Measurements from ENCODE around the gene TBL2.
A peak's percentile ranks its signal among the peaks of the same experiment; 100 is the strongest.
"Not testable (repeated sequence)": the region's sequence is repeated elsewhere in the genome, so short reads cannot be mapped to it uniquely, and the experiment has no call there.

Gene TBL2

DNA sequence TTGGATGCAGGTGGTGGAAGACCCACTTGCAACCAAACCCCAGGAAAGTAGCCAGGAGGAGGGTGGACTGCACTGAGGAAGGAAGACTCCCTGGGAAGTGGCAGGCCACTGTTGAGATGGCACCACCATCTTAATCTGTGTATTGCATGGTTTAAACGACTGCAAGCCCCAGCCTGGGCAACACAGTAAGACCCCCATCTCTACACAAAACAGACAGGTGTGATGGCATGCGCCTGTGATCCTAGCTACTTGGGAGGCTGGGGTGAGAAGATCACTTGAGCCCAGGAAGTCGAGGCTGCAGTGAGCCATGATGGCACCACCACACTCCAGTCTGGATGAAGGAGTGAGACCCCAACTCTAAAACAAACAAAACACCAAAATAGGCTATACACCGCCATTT lies 11.2 kb downstream of the TBL2 start:
- Mint-ChIP-seq H3K4me3 (no peak overlapping the region), H3K27me3 (no peaks in the 10 kb centered on the region), H3K4me1 (ENCODE audit: low read depth) (peaks cover 22% of the 10 kb centered on the region), H3K27ac (no peak overlapping the region), H3K9me3 (ENCODE audit: low read depth) (no peaks in the 10 kb centered on the region), H3K36me3 (no peaks in the 10 kb centered on the region)

DNA sequence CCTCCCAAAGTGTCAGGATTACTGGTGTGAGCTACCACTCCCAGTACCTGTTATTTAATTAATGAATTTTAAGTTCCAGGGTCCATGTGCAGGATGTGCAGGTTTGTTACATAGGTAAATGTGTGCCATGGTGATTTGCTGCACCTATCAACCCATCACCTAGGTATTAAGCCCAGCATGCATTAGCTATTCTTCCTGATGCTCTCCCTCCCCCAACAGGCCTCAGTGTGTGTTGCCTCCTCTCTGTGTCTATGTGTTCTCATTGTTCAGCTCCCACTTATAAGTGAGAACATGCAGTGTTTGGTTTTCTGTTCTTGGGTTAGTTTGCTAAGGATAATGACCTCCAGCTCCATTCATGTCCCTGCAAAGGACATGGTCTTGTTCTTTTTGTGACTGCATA lies 11.9 kb downstream of the TBL2 start:
- H3K27ac Mint-ChIP-seq = peak overlapping the region; percentile 36
- H3K36me3 Mint-ChIP-seq; H3K9me3 Mint-ChIP-seq (ENCODE audit: low read depth); H3K27me3 Mint-ChIP-seq: not testable (repeated sequence)
- peaks cover 22% of the 10 kb centered on the region for H3K4me1 Mint-ChIP-seq (ENCODE audit: low read depth)
- peak overlapping the region; percentile 82 for H3K4me3 Mint-ChIP-seq

DNA sequence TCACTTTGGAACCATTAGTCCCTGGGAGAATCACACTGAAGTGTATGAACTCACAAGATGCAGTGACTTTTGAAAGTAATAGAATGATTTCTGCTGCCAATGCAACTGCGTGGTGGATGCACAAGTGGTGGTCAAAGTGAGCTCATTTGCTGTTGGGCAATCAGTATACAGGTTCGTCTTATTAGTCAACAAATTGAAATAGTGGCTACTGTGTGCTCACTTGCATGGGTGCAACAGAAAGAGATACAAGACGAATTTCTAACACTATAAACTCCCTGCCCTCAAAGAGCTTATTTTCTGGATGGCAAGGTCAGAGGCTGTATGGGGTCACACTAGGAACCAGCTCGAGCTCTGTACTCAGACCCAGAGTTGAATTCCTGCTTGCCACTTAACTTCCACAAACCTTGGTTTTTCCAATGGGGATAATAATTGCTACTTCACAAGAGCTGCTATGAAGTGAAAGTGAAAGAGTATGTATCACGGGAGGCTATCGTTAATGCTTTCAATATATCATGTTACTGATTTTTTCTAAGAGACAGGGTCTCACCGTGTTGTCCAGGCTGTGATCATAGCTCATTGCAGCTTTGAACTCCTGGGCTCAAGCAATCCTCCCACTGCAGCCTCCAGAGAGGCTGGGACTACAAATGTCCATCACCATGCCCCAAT lies 12.6 kb downstream of the TBL2 start:
- peaks cover 22% of the 10 kb centered on the region for H3K4me1 Mint-ChIP-seq (ENCODE audit: low read depth)
- H3K36me3 Mint-ChIP-seq = no peaks in the 10 kb centered on the region
- H3K4me3 Mint-ChIP-seq = peak overlapping the region; percentile 82
- no peaks in the 10 kb centered on the region for H3K9me3 Mint-ChIP-seq (ENCODE audit: low read depth)
- H3K27me3 Mint-ChIP-seq = no peaks in the 10 kb centered on the region
- H3K27ac Mint-ChIP-seq = peak overlapping the region; percentile 24

DNA sequence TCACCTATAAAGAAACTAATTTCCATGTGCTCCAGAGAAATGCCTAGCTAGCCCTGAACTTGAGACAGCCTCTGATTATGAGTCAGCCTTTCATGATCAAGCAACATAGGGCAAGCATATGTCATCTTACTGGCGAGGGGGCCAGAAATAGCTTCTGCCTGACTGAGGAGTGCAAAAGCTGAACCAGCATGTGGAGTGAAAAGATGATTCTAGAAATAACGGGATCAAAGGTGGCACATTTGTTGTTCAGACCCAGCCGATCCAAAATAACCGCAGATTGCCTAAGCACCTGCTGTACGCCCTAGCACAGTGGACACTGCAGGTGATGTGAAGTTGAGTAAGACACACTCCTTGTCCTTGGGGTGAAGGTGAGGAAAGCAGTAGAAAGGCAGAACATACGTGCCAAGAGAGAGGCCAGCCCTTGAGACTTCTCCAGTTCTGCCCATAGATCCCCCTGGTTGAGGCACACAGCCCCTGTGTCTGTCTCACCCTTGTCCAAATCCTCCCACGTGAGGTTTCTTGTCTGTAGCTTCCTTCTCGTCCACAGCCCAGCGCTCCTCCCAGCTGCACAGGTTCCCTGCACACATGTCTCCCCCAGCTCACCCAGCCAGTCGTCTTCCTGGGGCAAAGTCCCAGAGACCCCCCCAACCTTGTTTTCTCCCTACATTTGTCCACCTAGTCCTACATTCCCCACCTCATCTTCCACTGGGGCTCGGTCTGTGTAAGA lies 18.1 kb downstream of the TBL2 start:
- H3K4me3 Mint-ChIP-seq = no peak overlapping the region
- H3K27me3 Mint-ChIP-seq = no peaks in the 10 kb centered on the region
- no peaks in the 10 kb centered on the region for H3K9me3 Mint-ChIP-seq (ENCODE audit: low read depth)
- H3K27ac Mint-ChIP-seq = no peak overlapping the region
- no peaks in the 10 kb centered on the region for H3K36me3 Mint-ChIP-seq
- peaks cover 20% of the 10 kb centered on the region for H3K4me1 Mint-ChIP-seq (ENCODE audit: low read depth)

DNA sequence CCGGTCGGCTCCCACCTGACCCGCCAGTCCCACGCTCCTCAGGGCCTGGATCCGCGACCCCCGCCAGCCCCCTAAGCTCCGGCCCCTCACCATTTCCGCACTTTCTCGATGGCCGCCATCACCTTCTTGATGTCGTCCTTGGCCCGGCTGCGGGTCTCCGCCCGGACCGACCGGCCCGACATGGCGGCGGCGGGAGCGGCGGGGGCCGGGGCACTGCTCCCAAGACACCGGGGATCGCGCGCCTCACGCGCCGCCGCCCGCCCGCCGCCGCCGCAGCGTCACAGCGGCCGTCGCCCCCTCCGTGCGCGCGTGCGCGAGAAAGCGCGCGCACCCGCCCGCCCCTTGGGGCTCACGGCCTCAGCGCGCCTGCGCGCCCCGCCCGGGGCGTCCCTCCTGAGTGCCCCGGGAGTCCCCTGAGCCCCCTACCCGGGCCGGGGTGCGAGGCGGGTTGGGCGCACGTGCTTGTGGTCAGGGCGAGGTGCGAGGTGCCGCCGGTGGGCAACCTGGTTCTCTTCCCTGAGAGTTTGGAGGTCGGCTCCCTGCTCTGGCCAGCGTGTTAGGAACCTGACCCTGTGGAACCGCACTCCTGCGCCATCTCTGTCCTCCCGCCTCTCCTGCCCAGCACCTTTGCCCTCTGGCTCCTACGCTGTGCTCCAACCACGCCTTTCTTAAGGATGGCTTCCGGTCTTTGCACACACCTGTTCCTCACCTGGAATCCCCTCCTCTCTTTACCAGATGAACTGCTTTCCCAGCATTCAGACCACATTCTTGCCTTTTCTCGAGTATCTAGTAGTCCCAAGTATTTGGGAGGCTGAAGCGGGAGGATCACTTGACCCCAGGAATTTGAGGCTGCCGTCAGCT lies 20.8 kb downstream of the TBL2 start, which contains the start of gene BCL7B:
Gene BCL7B (minus strand): TSS at position 294 of the 861 bp plus-strand sequence. CDS start 112 bp downstream, at position 182.
- peak within 1 kb of the TSS; percentile 94 for H3K4me3 Mint-ChIP-seq
- H3K27me3 Mint-ChIP-seq = no peaks in the 10 kb centered on the region
- peaks cover 33% of the 10 kb centered on the region for H3K4me1 Mint-ChIP-seq (ENCODE audit: low read depth)
- H3K9me3 Mint-ChIP-seq (ENCODE audit: low read depth) = no peaks in the 10 kb centered on the region
- peak within 1 kb of the TSS; percentile 97 for H3K27ac Mint-ChIP-seq
- H3K36me3 Mint-ChIP-seq = no peaks in the 10 kb centered on the region

DNA sequence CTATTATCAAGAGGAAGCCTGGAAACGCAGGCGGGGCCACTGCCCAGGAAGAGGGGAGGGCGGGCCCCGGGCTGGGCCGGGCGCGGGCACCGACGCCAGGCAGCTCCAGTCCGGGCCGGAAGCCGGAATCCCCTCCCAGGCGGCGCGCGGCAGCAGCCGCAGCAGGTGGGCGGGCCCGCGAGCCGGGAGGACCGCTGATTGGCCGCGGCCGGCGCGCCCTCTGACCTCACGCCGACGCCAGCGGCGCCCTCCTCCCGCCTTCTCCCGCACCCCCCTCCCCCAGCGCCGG lies 21.3 kb downstream of the TBL2 start:
- H3K27ac Mint-ChIP-seq = peak overlapping the region; percentile 70
- H3K4me1 Mint-ChIP-seq (ENCODE audit: low read depth) = peaks cover 35% of the 10 kb centered on the region
- no peaks in the 10 kb centered on the region for H3K27me3 Mint-ChIP-seq
- peak overlapping the region; percentile 94 for H3K4me3 Mint-ChIP-seq
- H3K36me3 Mint-ChIP-seq = no peaks in the 10 kb centered on the region
- no peaks in the 10 kb centered on the region for H3K9me3 Mint-ChIP-seq (ENCODE audit: low read depth)

DNA sequence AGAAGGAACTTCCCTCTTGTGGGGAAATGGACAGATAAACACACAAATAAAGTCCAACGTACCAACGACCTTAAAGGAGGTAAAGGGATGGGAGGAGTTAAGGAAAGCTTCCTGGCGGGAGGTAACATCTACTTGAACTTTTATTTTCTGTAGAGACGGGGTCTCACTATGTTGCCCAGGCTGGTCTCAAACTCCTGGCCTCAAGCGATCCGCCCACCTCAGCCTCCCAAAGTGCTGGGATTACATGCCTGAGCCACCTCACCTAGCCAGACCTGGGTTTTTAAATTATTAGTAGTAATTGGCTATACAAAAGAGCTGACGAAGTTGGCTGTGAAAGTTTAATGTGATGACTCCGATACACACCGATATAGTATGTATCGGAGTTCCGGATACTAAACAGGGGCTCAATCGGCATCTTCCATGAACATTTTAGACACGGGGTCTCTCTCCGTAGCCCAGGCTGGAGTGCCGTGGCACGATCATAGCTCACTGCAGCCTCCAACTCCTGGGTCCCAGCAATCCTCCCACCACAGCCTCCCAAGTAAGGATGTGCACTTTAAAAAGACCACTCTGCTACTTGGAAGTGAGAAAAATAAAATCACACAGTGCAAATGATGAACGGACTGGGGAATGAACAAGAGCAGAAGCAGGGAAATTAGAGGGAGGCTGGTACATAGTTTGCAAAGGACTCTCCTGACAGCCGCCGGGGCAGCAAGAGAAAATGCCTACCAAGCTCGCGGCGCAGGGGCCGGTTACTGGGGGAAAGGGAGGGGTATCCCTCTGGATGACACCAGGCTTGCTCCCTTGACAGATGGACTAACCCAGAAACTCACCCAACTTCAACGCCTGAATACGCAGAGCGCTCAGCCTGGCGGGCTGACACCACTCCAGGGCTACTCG lies 21.9 kb downstream of the TBL2 start:
- peak overlapping the region; percentile 94 for H3K4me3 Mint-ChIP-seq

DNA sequence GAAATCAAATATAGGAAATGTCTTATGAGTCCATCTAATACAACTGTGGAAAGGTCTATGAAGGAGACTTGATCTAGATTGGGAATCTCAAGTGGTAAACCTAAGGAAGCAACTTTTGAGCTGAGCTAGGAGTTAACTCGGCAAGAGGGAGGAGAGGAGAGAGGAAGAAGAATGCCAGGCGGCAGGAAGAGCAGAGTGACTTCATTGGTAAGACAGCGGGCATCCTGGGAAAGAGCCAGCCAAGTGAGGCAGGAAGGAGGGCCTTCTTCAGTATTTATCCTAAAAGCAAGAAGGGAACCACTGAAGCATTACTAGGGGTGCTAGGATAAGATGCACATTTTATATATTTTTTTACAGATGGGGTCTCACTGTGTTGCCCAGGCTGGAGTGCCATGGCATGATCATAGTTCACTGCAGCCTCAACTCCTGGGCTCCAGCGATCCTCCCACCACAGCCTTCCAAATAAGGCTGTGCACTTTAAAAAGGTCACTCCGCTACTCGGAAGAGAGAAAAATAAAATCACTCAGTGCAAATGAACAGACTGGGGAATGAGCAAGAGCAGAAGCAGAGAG lies 22.9 kb downstream of the TBL2 start:
- no peaks in the 10 kb centered on the region for H3K9me3 Mint-ChIP-seq (ENCODE audit: low read depth)
- peaks cover 41% of the 10 kb centered on the region for H3K4me1 Mint-ChIP-seq (ENCODE audit: low read depth)
- no peaks in the 10 kb centered on the region for H3K36me3 Mint-ChIP-seq
- peak overlapping the region; percentile 69 for H3K27ac Mint-ChIP-seq
- peak overlapping the region; percentile 94 for H3K4me3 Mint-ChIP-seq
- no peaks in the 10 kb centered on the region for H3K27me3 Mint-ChIP-seq

More for the DNA sequence above, 21.9 kb downstream of the TBL2 start:
- Mint-ChIP-seq H3K27ac (peak overlapping the region; percentile 69), H3K36me3 (no peaks in the 10 kb centered on the region), H3K4me1 (ENCODE audit: low read depth) (peaks cover 36% of the 10 kb centered on the region), H3K27me3 (no peaks in the 10 kb centered on the region), H3K9me3 (ENCODE audit: low read depth) (no peaks in the 10 kb centered on the region)

DNA sequence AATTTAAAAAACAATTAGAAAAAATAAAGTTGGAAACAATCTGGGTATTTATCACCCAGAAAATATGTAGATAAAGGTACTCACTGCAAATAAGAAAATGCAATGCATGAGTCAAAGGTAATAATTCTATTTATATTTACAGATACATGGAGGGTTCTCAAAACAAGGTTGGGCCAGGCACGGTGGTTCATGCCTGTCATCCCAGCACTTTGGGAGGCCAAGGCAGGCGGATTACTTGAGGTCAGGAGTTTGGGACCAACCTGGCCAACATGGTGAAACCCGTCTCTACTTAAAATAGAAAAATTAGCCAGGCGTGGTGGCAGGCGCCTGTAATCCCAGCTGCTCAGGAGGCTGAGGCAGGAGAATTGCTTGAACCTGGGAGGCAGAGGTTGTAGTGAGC lies 28.3 kb downstream of the TBL2 start:
- H3K36me3 Mint-ChIP-seq = not testable (repeated sequence)

DNA sequence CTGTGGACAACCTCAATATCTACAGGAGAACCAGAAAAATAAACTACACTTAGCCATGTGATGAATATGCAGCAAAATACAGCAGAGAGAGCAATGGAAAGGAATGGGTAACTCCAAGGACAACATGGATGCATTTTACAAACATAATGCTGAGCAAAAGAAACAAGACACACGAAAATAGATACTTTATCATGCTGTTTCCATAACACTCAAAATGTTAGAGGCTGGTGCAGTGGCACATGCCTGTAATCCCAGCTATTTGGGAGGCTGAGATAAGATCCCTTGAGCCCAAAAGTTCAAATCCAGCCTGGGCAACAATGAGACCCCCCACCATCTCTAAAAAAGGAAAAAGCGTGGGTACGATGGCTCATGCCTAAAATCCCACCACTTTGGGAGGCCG lies 29.2 kb downstream of the TBL2 start:
- Mint-ChIP-seq H3K27me3 (no peaks in the 10 kb centered on the region), H3K9me3 (ENCODE audit: low read depth) (no peaks in the 10 kb centered on the region), H3K4me1 (ENCODE audit: low read depth) (peaks cover 35% of the 10 kb centered on the region), H3K27ac (peak overlapping the region; percentile 61), H3K36me3 (peaks cover 2% of the 10 kb centered on the region), H3K4me3 (peak overlapping the region; percentile 25)

More for the DNA sequence above, 28.3 kb downstream of the TBL2 start:
- H3K27me3 Mint-ChIP-seq; H3K4me3 Mint-ChIP-seq; H3K9me3 Mint-ChIP-seq (ENCODE audit: low read depth); H3K27ac Mint-ChIP-seq: not testable (repeated sequence)
- H3K4me1 Mint-ChIP-seq (ENCODE audit: low read depth) = peaks cover 43% of the 10 kb centered on the region

DNA sequence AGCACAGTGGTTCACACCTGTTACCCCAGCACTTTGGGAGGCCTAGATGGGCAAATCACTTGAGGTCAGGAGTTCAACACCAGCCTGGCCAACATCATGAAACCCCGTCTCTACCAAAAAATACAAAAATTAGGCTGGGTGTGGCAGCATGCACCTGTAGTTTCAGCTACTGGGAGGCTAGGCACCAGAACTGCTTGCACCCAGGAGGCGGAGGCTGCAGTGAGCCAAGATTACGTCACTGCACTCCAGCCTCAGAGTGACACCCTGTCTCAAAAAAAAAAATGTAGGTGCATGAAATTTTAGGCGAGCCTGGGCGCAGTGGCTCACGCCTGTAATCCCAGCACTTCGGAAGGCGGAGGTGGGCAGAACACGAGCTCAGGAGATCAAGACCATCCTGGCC lies 30.5 kb downstream of the TBL2 start:
- Mint-ChIP-seq H3K9me3 (ENCODE audit: low read depth) (no peaks in the 10 kb centered on the region), H3K27ac (no peak overlapping the region), H3K4me1 (ENCODE audit: low read depth) (peaks cover 31% of the 10 kb centered on the region), H3K4me3 (no peak overlapping the region), H3K36me3 (peaks cover 2% of the 10 kb centered on the region), H3K27me3 (no peaks in the 10 kb centered on the region)

DNA sequence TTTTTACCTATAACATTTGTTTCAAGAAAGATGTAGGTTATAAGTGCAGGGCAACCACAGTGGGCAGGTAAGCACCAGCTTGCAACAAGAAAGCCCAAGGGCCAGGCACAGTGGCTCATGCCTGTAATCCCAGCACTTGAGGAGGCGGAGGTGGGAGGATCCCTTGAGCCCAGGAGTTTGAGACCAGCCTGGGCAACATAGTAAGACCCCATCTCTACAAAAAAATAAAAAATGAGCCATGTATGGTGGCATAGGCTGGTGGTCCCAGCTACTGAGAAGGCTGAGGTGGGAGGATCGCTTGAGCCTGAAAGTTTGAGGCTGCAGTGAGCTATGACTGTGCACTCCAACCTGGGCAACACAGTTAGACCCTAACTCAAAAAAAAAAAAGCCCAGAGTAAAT lies 33.7 kb downstream of the TBL2 start:
- H3K4me1 Mint-ChIP-seq (ENCODE audit: low read depth) = peaks cover 24% of the 10 kb centered on the region
- H3K27ac Mint-ChIP-seq = no peak overlapping the region
- no peaks in the 10 kb centered on the region for H3K9me3 Mint-ChIP-seq (ENCODE audit: low read depth)
- no peaks in the 10 kb centered on the region for H3K27me3 Mint-ChIP-seq
- H3K4me3 Mint-ChIP-seq = no peak overlapping the region
- peaks cover 2% of the 10 kb centered on the region for H3K36me3 Mint-ChIP-seq

DNA sequence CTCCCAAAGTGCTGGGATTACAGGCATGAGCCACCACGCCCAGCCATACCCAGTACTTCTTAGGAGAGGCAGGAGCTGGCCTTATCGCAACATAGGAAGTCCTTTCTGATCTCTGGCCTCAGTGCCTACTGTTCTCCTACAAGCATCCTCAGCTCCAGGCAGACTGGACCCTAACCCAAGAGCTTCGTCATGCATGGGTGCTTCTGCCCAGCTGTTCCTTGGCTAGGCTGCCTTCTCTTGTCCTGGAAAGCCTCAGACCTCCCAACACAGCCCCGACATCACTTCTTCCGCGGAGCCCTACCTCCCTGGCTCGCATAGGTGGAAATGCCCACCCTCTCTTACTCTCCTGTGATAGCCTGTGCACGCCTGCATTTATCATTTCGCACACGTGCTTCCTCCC lies 36.7 kb downstream of the TBL2 start:
- Mint-ChIP-seq H3K36me3 (peaks cover 2% of the 10 kb centered on the region), H3K4me3 (no peak overlapping the region), H3K9me3 (ENCODE audit: low read depth) (no peaks in the 10 kb centered on the region), H3K27ac (no peak overlapping the region), H3K27me3 (no peaks in the 10 kb centered on the region), H3K4me1 (ENCODE audit: low read depth) (peaks cover 8% of the 10 kb centered on the region)

DNA sequence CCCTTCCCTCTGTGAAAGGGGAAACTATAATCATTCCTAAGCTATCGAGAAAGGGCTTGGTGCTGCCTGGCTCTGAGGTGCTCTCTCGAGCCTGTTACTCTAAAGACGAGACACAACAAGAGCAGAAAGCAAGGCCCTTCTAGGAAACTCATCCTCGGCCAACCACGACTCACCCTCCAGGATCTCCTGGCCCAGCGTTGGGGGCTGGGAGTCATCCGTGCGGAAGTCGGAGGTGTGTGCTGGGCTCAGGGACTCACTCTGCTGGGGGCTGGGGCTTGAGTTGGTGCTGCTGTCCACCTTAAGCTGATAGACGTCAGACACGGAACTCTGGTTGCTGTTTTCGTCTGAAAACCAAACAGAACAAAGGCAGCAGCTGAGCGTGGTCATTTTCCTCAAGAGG lies 38.7 kb downstream of the TBL2 start:
- H3K4me3 Mint-ChIP-seq = no peak overlapping the region
- H3K27ac Mint-ChIP-seq = no peak overlapping the region
- H3K4me1 Mint-ChIP-seq (ENCODE audit: low read depth) = peaks cover 3% of the 10 kb centered on the region
- peaks cover 2% of the 10 kb centered on the region for H3K36me3 Mint-ChIP-seq
- H3K9me3 Mint-ChIP-seq (ENCODE audit: low read depth) = no peaks in the 10 kb centered on the region
- no peaks in the 10 kb centered on the region for H3K27me3 Mint-ChIP-seq
